Epidermal melanocyte (primary cell): ENCODE measurements around the gene EP400.
A peak's percentile ranks its signal among the peaks of the same experiment; 100 is the strongest.

Experiments
- DNase-seq: peaks from one replicate; pipeline ENCODE4 v3.0.0; 2011; ENCODE audit warnings: low spot score; ENCODE audit not compliant: insufficient read length

Gene EP400

GRCh38 chr12:132015686-132016430 is 66.1 kb downstream of the EP400 start:
- DNase-seq, result no peak

- DNase-seq, result no peak
Observed at GRCh38 chr12:132018193-132018916, 68.6 kb downstream of the EP400 start.

DNA sequence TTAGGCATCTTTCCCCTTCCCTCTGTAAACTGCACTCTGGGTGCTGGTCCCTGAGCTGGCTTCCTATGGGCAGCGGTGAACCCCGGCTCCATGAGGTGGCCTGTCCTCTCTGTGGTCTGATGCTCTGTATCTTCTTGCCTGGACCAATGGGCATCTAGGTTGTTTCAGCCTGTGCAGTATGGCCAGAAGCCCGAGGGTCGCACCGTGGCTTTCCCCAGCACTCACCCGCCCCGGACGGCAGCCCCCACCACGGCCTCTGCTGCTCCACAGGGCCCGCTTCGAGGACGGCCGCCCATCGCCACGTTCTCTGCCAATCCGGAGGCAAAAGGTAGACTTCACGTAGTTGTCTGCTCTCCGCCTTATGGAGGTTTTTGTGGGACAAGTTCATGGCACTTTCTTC is 70.1 kb downstream of the EP400 start:
- no peak for DNase-seq

- DNase-seq, result no peak
Observed at GRCh38 chr12:132020292-132020691, 70.5 kb downstream of the EP400 start.

DNA sequence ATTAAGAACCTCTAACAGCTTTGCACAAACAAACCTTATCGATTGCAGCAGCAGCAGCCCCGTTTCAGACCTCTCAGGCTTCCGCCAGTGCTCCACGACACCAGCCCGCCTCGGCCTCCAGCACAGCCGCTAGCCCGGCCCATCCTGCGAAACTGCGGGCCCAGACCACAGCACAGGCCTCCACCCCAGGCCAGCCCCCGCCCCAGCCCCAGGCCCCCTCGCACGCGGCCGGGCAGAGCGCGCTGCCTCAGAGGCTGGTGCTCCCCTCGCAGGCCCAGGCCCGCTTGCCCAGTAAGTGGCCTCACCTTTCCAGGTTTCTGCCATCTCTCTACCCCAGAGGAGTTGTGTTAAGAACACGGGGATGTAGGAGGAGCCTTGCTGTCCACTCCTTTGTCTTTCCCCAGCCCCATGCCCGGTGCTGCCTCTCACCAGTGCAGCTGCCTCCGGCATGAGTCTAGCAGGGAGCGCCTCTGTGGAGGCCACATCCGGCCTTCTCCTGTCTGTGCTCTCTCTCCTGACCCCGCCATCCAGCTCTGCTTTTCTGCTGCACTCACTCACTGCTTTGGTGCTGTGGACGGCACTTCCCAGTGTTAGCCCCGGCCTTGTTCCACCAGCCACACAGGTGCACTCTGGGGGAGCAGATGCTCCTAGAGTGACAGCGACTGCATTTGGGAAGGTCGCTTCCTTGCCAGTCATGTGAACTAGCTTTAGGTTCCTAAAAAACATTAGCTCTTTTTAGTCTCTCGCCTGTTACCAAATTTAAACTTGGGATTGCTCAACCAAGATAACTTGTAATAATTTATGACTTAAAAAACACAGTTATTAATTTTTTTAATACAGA is 71.5 kb downstream of the EP400 start:
- no peak for DNase-seq

DNA sequence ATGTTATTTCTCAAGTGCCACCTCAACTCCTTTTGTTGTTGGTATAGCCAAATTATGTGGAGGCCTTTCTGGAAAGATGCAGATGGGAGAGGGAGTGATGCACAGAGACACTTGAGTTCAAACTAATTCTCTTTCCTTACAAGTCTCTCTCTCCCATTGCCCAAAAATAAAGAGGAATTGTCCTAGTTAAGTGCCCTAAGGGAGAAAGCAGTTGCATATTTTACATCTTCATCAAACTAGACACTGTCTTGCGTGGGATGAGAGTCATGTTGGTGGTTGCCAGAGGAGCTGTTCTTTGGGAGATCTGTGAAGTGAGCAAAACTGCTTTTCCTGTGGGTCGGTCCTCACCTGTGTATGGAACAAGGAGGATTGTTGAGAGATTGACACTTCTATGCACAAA is 72.2 kb downstream of the EP400 start:
- DNase-seq, result peak; percentile 51

DNA sequence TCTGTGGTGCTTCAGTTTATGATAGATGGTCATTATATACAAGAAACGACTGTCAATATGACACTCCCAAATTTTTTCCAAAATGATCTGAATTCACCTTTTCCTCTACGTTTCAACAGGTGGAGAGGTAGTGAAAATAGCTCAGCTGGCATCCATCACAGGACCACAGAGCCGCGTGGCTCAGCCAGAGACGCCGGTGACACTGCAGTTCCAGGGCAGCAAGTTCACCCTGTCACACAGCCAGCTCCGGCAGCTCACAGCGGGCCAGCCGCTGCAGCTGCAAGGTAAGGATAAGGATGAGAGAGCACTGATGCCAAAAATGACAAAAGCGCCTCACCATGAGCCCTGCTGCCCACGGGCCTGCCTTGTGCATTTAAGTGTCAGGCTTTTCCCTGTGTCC is 73.9 kb downstream of the EP400 start:
- DNase-seq, result no peak

GRCh38 chr12:132024758-132025157 is 75.0 kb downstream of the EP400 start:
- no peak for DNase-seq

- DNase-seq, result no peak
Observed at GRCh38 chr12:132025526-132025925, 75.8 kb downstream of the EP400 start.

DNA sequence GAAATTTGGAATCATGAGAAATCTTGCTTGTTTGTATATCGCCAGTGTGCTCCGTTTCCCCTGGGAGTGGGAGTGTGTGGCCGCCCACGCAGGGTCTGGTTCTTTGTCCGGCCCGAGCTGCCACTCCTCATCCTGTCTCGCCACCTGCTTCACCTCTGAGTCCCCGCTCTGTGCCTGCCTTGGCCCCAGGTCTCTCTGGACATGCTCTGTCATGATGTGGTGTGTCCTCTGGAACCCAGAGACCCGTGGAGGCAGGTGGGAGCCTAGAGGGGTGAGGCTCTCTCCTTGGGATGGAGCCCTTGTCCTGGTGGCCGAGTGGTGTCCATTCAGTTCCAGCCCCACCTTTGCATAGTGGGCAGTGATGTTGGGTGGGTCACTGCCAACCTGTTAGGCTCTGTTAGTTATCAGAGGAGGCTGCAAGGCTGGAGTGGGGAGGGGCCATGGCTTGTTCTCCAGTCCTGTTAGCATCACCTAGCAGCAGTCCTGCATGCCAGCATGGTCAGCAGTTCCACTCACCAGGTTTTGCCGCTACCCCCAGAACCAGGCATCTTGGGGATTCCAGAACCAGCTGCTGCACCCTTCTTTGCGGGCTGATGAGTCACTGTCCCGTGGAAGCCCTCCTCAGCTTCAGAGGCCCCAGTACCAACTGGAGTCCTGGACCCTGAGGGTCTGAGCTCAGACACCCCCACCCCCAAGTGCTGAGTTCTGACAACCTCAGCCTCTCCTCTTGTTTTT is 76.5 kb downstream of the EP400 start:
- DNase-seq, result no peak

GRCh38 chr12:132026796-132027500 is 77.2 kb downstream of the EP400 start:
- DNase-seq, result no peak

- no peak for DNase-seq
Observed at GRCh38 chr12:132027636-132028035, 77.9 kb downstream of the EP400 start.

DNA sequence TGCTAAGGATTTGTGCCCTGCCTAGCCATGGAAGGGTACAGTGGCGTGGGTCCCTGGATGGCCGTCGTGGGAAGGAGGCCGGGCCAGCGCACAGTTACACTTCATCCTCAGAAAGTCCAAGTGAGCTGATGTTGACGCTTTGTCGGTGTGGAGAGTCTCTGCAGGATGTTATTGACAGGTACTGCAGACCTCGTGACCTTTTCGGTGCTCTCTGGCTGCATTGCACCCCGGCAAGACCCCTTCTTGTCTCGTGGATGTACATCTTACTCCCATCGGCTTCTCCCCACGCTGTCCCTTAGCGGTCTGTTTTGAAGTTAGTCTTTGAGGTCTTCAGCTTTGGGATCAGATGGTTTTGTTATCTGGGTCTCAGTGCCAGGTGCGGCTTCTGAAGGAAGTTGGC is 78.4 kb downstream of the EP400 start:
- no peak for DNase-seq

DNA sequence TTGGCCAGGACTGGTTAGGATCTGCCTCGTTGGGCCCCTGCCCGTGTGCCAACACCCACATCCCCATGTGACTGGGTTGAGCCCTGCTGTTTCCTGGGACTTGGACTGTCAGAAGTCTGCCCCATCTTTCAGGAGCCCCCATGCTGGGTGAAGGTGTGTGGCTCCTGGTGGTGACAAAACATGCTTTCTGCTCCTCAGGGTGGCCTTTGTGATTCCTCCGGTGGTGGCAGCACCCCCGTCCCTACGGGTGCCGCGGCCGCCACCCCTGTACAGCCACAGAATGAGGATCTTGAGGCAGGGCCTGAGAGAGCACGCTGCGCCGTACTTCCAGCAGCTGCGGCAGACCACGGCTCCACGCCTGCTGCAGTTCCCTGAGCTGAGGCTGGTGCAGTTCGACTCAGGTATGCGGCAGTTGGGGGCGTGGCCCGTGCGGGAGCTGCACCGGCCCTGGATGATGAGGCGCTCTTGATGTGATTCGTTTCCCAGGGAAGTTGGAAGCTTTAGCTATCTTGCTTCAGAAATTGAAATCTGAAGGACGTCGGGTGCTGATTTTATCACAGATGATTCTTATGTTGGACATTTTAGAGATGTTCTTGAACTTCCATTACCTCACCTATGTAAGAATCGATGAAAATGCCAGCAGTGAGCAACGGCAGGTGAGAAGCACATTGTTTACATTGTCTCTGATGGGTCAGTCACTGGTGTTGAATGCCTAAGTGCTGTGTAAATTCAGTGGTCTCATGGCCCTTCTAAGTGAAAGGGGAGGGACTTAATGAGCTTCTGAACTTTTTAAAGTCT is 80.0 kb downstream of the EP400 start:
- no peak for DNase-seq

DNA sequence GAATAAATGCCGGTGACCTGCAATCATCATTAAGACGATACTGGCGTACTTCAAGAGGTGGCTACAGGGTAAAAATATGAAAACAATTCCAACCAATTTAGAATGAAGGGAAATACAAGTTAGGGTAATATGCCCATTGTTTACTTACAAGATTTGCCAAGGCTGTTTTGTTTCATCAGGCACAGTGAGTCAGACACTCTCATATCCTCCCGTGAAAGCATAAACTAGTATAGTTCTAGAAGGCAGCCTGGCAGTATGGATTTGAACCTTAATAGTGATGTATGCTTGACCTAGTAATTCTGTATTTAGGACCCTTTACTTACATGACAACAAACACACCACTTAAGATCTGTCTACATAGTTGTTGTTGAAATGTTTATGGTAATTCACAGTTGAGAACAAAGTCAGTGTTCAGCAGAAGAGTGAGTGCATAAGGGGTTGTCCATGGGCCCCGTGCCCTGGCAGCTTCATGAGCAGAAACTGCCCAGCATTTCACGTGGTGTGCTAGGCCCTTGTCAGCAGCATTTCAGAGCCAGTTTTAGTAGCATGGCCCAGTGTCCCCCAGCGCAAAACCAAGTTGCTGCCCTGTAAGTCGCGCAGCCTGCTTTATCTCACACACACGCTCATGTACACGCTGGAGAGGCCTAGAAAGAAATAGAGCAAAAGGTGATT is 80.8 kb downstream of the EP400 start:
- no peak for DNase-seq

DNA sequence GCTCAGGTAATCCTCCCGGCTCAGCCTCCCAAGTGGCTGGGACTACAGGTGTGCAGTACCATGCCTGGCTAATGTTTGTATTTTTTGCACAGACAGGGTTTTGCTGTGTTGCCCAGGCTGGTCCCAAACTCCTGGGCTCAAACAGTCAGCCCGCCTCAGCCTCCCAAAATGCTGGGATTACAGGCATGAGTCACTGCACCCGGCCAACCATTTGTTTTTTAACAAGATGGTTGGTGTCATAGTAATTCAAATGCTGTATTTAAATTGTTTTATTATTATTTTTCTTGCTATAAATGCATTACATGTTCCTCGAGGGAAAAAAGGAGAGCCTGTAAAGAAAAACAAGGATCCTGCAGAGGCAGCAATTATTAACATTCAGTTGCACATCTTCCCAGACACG is 83.9 kb downstream of the EP400 start:
- no peak for DNase-seq

- DNase-seq, result no peak
Observed at GRCh38 chr12:132036063-132036683, 86.4 kb downstream of the EP400 start.

DNA sequence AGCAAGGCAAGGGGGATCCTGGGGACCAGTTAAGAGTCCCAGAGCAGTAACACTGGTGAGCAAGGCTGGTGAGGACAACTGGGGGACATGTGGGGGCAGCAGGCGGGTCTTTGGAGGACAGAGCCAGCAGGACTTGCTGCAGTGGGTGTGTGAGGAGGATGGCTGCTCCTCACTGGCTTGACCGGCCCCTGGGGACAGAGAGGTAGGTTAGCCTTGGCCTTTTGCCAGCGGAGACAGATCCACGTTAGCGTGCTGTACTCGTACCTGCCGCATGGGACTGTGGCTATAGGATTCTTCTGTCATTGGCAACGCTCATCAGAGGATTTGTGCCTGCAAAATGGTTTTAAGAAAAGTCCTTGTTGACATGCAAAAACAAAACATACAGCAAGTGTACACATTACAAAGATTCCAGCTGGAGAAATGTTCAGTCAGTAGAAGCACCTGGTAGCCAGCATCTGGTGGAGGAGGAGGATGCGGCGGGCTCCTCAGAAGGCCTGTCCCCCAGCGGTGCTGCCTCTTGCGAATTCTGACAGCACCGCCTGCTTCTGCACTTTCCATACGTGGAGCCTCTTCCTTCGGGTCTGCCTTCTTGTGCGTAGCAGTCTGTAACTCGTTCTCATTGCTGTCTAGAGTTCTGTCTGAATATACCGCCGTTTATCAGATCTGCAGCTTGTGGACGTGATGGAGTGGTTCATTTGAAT is 91.3 kb downstream of the EP400 start:
- DNase-seq, result no peak
